ENCODE data around the gene OR5K1.

DNA sequence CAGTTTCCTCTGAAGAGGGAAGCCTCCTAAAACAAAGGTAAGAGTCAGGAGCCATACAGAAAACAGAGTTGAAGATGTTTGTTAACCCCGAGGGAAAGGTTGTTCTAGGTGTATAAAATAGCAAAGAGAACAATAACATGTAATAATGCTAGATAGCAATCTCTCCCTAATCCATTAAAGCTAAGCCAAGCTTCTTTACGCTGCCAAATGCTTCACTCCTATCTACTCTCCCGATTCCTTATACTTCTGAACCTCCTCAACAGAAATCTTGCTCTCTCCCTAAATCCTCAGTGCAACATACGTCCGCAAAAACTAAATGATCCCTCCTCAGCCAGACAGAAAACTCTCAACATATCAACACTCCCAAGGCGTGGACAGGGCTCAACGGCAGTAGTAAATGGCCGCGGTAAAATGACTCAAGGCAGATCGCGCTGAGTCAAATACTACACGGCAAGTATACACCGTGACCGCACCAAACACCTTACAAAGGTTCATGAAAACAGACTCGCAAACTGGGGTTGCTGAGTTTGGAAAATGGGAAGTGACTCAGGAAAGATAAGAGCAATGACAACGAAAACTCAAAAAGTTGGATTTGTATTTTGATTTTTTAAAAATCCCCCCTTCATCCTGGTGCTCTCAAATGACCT, 59.0 kb downstream of the OR5K1 start:
- TF ChIP-seq, protein P1, sequence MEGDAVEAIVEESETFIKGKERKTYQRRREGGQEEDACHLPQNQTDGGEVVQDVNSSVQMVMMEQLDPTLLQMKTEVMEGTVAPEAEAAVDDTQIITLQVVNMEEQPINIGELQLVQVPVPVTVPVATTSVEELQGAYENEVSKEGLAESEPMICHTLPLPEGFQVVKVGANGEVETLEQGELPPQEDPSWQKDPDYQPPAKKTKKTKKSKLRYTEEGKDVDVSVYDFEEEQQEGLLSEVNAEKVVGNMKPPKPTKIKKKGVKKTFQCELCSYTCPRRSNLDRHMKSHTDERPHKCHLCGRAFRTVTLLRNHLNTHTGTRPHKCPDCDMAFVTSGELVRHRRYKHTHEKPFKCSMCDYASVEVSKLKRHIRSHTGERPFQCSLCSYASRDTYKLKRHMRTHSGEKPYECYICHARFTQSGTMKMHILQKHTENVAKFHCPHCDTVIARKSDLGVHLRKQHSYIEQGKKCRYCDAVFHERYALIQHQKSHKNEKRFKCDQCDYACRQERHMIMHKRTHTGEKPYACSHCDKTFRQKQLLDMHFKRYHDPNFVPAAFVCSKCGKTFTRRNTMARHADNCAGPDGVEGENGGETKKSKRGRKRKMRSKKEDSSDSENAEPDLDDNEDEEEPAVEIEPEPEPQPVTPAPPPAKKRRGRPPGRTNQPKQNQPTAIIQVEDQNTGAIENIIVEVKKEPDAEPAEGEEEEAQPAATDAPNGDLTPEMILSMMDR (IDR thresholded peaks at IDR 0.05): no peak
- TF ChIP-seq EZH2 (IDR thresholded peaks at IDR 0.05; ENCODE audit: borderline replicate concordance, insufficient read depth, low read depth, low read length, poor library complexity, severe bottlenecking): no peak

Measured in B cell (primary cell).